H1 (cell line): Measurements from ENCODE around the gene DOHH. TPM values are rescaled to one million over a fixed set of nuclear protein-coding genes. Genes with fewer than 3 reads are reported as not detected.

Experiments
- CTCF ChIA-PET: fragments of 300-600 bp; sonication (Branson Sonifier 250); formaldehyde crosslinking; loops from one replicate; lab custom pipeline; 2021; ENCODE audit not compliant: partially characterized antibody; lab: Charles Lee
- POLR2A ChIA-PET: fragments of 300-600 bp; sonication (Branson Sonifier 250); formaldehyde crosslinking; loops from one replicate; lab custom pipeline; 2021; ENCODE audit warnings: inconsistent platforms; ENCODE audit not compliant: partially characterized antibody; lab: Charles Lee
- DNase-seq, 2 experiments: peaks; one replicate each; pipeline versions ENCODE4 v3.0.0 to v3.0.0-alpha.2; 2010 to 2022; ENCODE audit warnings: low spot score in 2 of 2, low read depth in 1 of 2, mixed read lengths in 1 of 2
- FAIRE-seq: peaks from 2 replicates; lab custom pipeline; 2011; peaks lifted over from hg19 to GRCh38; lab: Jason Lieb, UNC
- H2AFZ ChIP-seq: 2 replicates; pipeline ENCODE4 v1.8.1; 2012; ENCODE audit warnings: low read length, inconsistent platforms
- H2AK5ac ChIP-seq: 2 replicates; pipeline ENCODE4 v1.6.1; 2013; ENCODE audit warnings: low read depth, low read length
- H2BK120ac ChIP-seq: replicated peaks from 2 replicates; pipeline ENCODE3; 2013; ENCODE audit warnings: low read depth, low read length, inconsistent platforms
- H2BK12ac ChIP-seq: 2 replicates; pipeline ENCODE4 v1.6.1; 2013; ENCODE audit warnings: low read depth, low read length
- H2BK15ac ChIP-seq: 2 replicates; pipeline ENCODE4 v1.6.1; 2013; ENCODE audit warnings: low read length
- H2BK20ac ChIP-seq: 2 replicates; pipeline ENCODE4 v1.6.1; 2013; ENCODE audit warnings: low read length
- H2BK5ac ChIP-seq: 2 replicates; pipeline ENCODE4 v1.6.1; 2013; ENCODE audit warnings: low read depth, low read length
- H3K14ac ChIP-seq: 2 replicates; pipeline ENCODE4 v1.6.1; 2013; ENCODE audit warnings: inconsistent platforms; ENCODE audit not compliant: insufficient read length
- H3K18ac ChIP-seq: 2 replicates; pipeline ENCODE4 v1.6.1; 2013; ENCODE audit warnings: low read length; ENCODE audit errors: extremely low read depth
- H3K23ac ChIP-seq: 2 replicates; pipeline ENCODE4 v1.6.1; 2013; ENCODE audit warnings: inconsistent platforms; ENCODE audit not compliant: insufficient read length
- H3K23me2 ChIP-seq: 2 replicates; pipeline ENCODE4 v1.6.1; 2013; ENCODE audit warnings: low read depth, low read length
- H3K27ac ChIP-seq: 2 replicates; pipeline ENCODE4 v1.6.1; 2011; ENCODE audit warnings: low read depth, low read length, inconsistent platforms
- H3K27me3 ChIP-seq, 4 experiments: replicated peaks in 1 of 4; 1 replicate in 1 of 4; 2 replicates in 3 of 4; pipeline versions ENCODE4 v1.6.1 to v1.8.1; 2011 to 2013; ENCODE audit warnings: low read length in 3 of 4, mild to moderate bottlenecking in 3 of 4, inconsistent platforms in 2 of 4, mixed read lengths in 2 of 4, moderate library complexity in 1 of 4; ENCODE audit not compliant: control insufficient read depth in 3 of 4, insufficient read depth in 3 of 4; ENCODE audit errors: extremely low read depth in 1 of 4
- H3K36me3 ChIP-seq, 4 experiments: 2 replicates each; pipeline versions ENCODE4 v1.6.1 to v1.8.1; 2011 to 2013; ENCODE audit warnings: mild to moderate bottlenecking in 4 of 4, low read length in 3 of 4, moderate library complexity in 2 of 4, control low read depth in 1 of 4, inconsistent platforms in 1 of 4; ENCODE audit not compliant: insufficient read depth in 4 of 4, control insufficient read depth in 2 of 4
- H3K4ac ChIP-seq: replicated peaks from 2 replicates; pipeline ENCODE3; 2013; ENCODE audit warnings: low read length, low read depth, mixed read lengths, inconsistent platforms; ENCODE audit not compliant: insufficient read length
- H3K4me1 ChIP-seq, 4 experiments: replicated peaks in 1 of 4; 1 replicate in 1 of 4; 2 replicates in 3 of 4; pipeline versions ENCODE4 v1.6.1 to v1.8.1; 2011 to 2013; ENCODE audit warnings: low read length in 3 of 4, inconsistent platforms in 2 of 4, mixed read lengths in 1 of 4; ENCODE audit not compliant: insufficient read depth in 4 of 4, control insufficient read depth in 3 of 4
- H3K4me2 ChIP-seq, 2 experiments: 2 replicates each; pipeline versions ENCODE4 v1.6.1 to v1.8.1; 2011 to 2013; ENCODE audit warnings: low read depth in 2 of 2, low read length in 2 of 2, control low read depth in 1 of 2, inconsistent platforms in 1 of 2, mild to moderate bottlenecking in 1 of 2; ENCODE audit not compliant: insufficient read depth in 1 of 2
- H3K4me3 ChIP-seq, 4 experiments: fragments of 200-600, 300-600 bp in 1 of 4; sonication (generic), shearing (Covaris generic), sonication (Bioruptor Twin) in 1 of 4; 2 replicates each; pipeline versions ENCODE4 v1.5.1 to v1.8.1; 2011 to 2016; ENCODE audit warnings: low read length in 4 of 4, low read depth in 3 of 4, control low read depth in 2 of 4, inconsistent platforms in 2 of 4, mild to moderate bottlenecking in 2 of 4, mixed read lengths in 1 of 4, moderate library complexity in 1 of 4; ENCODE audit not compliant: insufficient read depth in 2 of 4; ENCODE audit errors: extremely low read depth in 1 of 4
- H3K56ac ChIP-seq: replicated peaks from 2 replicates; pipeline ENCODE3; 2013; ENCODE audit warnings: low read depth, mild to moderate bottlenecking, mixed read lengths, low read length, inconsistent platforms; ENCODE audit not compliant: insufficient read length
- H3K79me1 ChIP-seq: 2 replicates; pipeline ENCODE4 v1.6.1; 2013; ENCODE audit warnings: low read depth, low read length, control low read depth
- H3K79me2 ChIP-seq, 2 experiments: 2 replicates each; pipeline versions ENCODE4 v1.6.1 to v1.8.1; 2012 to 2013; ENCODE audit warnings: low read length in 2 of 2, mild to moderate bottlenecking in 2 of 2, inconsistent platforms in 1 of 2; ENCODE audit not compliant: insufficient read depth in 2 of 2, control insufficient read depth in 1 of 2
- H3K9ac ChIP-seq, 4 experiments: replicated peaks in 1 of 4; 1 replicate in 1 of 4; 2 replicates in 3 of 4; pipeline versions ENCODE4 v1.6.1 to v1.8.1; 2011 to 2013; ENCODE audit warnings: low read depth in 3 of 4, low read length in 3 of 4, control low read depth in 2 of 4, mild to moderate bottlenecking in 2 of 4, moderate library complexity in 2 of 4, inconsistent platforms in 1 of 4; ENCODE audit errors: extremely low read depth in 1 of 4
- H3K9me3 ChIP-seq, 2 experiments: 2 replicates each; pipeline versions ENCODE4 v1.6.1 to v1.8.1; 2012 to 2013; ENCODE audit warnings: mild to moderate bottlenecking in 2 of 2, moderate library complexity in 2 of 2, control low read depth in 1 of 2, inconsistent platforms in 1 of 2, low read depth in 1 of 2, low read length in 1 of 2, mixed read lengths in 1 of 2; ENCODE audit not compliant: insufficient read depth in 2 of 2
- H4K20me1 ChIP-seq, 2 experiments: replicated peaks in 1 of 2; 2 replicates each; pipeline versions ENCODE3 to v1.8.1; 2011 to 2013; ENCODE audit warnings: inconsistent platforms in 2 of 2, low read length in 2 of 2, mild to moderate bottlenecking in 1 of 2; ENCODE audit not compliant: insufficient read depth in 2 of 2, control insufficient read depth in 1 of 2
- H4K5ac ChIP-seq: 2 replicates; pipeline ENCODE4 v1.6.1; 2013; ENCODE audit warnings: low read length, low read depth, mixed read lengths, inconsistent platforms; ENCODE audit not compliant: insufficient read length
- H4K8ac ChIP-seq: 2 replicates; pipeline ENCODE4 v1.8.0; 2013; ENCODE audit warnings: mild to moderate bottlenecking, moderate library complexity, low read length, inconsistent platforms; ENCODE audit not compliant: insufficient read depth; ENCODE audit errors: extremely low read depth
- H4K91ac ChIP-seq: replicated peaks from 2 replicates; pipeline ENCODE3; 2013; ENCODE audit warnings: low read length, mixed read lengths, inconsistent platforms; ENCODE audit not compliant: insufficient read length
- BRCA1 ChIP-seq: IDR thresholded peaks from 2 replicates; pipeline ENCODE4 v1.6.1; 2012; ENCODE audit warnings: low read depth, low read length, improper control_type of control experiment
- CHD1 ChIP-seq: IDR thresholded peaks from 2 replicates; pipeline ENCODE4 v1.6.1; 2012; ENCODE audit warnings: low read depth, low read length, improper control_type of control experiment
- CREB1 ChIP-seq: IDR thresholded peaks from 2 replicates; pipeline ENCODE4 v1.6.1; 2012; ENCODE audit warnings: inconsistent platforms
- GABPA ChIP-seq: IDR thresholded peaks from 2 replicates; pipeline ENCODE4 v1.6.1; 2011; ENCODE audit warnings: mild to moderate bottlenecking, low read length, moderate library complexity, borderline replicate concordance; ENCODE audit not compliant: insufficient read depth
- HDAC2 ChIP-seq, 2 experiments: fragments of 300-600 bp in 1 of 2; sonication (generic) in 1 of 2; IDR thresholded peaks; 2 replicates each; pipeline ENCODE4 v1.6.1; 2011 to 2012; ENCODE audit warnings: low read depth in 2 of 2, low read length in 2 of 2, mild to moderate bottlenecking in 2 of 2, moderate library complexity in 2 of 2, borderline replicate concordance in 1 of 2, inconsistent platforms in 1 of 2
- MAFK ChIP-seq: IDR thresholded peaks from 2 replicates; pipeline ENCODE4 v1.6.1; 2012; ENCODE audit warnings: low read depth, mild to moderate bottlenecking, improper control_type of control experiment, low read length
- PHF8 ChIP-seq: fragments of 200-600 bp; sonication (generic); conservative IDR thresholded peaks from 2 replicates; pipeline ENCODE4 v1.7.1; 2012; ENCODE audit warnings: low read depth, mild to moderate bottlenecking, inconsistent platforms, low read length, moderate library complexity
- RBBP5 ChIP-seq: IDR thresholded peaks from 2 replicates; pipeline ENCODE4 v1.7.1; 2012; ENCODE audit warnings: low read depth, mild to moderate bottlenecking, inconsistent platforms, low read length, moderate library complexity, borderline replicate concordance
- SAP30 ChIP-seq: fragments of 300-600 bp; sonication (generic); IDR thresholded peaks from 2 replicates; pipeline ENCODE4 v1.7.1; 2012; ENCODE audit warnings: low read length, moderate library complexity, mild to moderate bottlenecking, inconsistent platforms; ENCODE audit not compliant: insufficient read depth, insufficient replicate concordance
- SRF ChIP-seq: IDR thresholded peaks from 2 replicates; pipeline ENCODE4 v1.6.1; 2011; ENCODE audit warnings: mild to moderate bottlenecking, low read depth, low read length, moderate library complexity
- WGBS, 2 experiments: shearing (Covaris generic) in 1 of 2; methylation state at CpG; one replicate each; pipeline versions ENCODE4 v1.1.6 to v1.1.7; 2013 to 2015; ENCODE audit warnings: low lambda C conversion rate in 2 of 2, mixed read lengths in 2 of 2, inconsistent platforms in 1 of 2, low coverage in 1 of 2, missing lambda C conversion rate in 1 of 2; ENCODE audit not compliant: insufficient replicate concordance in 2 of 2, insufficient coverage in 1 of 2, insufficient read length in 1 of 2; ENCODE audit errors: extremely low coverage in 1 of 2, missing lambda C conversion rate in 1 of 2; 5-methylcytosine and 5-hydroxymethylcytosine counted together
- polyA plus RNA-seq, 7 experiments: library from polyadenylated mRNA; depleted of rRNA in 3 of 7; stranded (reverse) in 5 of 7; unstranded in 2 of 7; fragments of >200 nt in 5 of 7; fragments of 200-250 nt in 2 of 7; gene quantifications; 1 replicate in 5 of 7; 2 replicates in 1 of 7; 4 replicates in 1 of 7; pipeline versions ENCODE4 v1.2.1 to v1.2.3, GENCODE V29; 2011 to 2013; ENCODE audit warnings: missing spikeins in 2 of 7, mixed read lengths in 2 of 7
- total RNA-seq: library from RNA; stranded (reverse); fragmentation: NEBNext Ultra II Directional; extraction: Animal tissue kit (Norgen Biotek cat#: 25700); gene quantifications from 2 replicates; pipeline ENCODE4 v1.2.1, GENCODE V29; 2021
- TF ChIP-seq, protein P1 (sequence below): IDR thresholded peaks from 2 replicates; pipeline ENCODE4 v1.6.1; 2011; ENCODE audit warnings: low read length, improper control_type of control experiment

Gene DOHH
- total and polyA plus RNA-seq, 2 of the 8 experiments (the other 6 are each of a cell fraction or from before 2014, with no cell fraction given): 7.3 to 17.7 TPM

DNA sequence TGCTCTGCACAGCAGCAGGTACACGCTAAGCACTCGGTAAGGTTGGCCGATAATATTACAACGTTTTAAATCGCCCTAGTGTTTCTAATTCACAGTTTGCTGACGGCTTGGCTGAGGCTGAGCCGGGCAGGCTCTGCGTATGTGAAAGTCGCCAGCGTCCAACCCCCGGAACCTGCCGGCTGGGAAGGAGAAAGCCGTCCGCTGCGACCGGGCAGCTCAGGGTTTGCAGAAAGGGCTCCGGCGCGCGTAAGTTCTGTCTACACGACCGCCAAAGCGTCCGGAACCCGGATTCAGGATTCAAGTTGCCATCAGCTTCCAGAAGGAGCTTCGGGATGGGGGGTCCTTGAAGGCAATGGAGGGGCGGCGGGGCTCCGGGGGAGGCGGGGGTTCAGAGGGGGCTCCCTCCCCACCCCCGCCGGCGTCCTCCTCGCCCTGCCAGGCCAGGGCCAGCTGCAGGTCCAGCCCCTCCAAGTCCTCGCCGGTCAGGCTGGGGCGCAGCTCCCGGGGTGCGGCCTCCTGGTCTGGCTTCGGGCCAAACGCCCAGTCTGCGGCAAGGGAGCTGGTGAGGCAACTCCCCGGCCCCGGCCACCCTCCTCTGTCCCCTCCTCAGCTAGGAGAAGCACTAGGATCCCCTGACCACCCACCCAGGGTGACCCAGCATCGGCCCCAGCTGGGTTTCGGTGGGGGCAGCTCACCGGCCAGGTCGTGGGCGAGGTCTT, 17.8 kb downstream of the DOHH start:
- H3K14ac ChIP-seq: no peak overlapping the region
- 92% methylated on average over 28 of the region's 49 CpGs; no CpG with 5 or more reads in 1 of the 2 experiments for WGBS, 2 experiments
- H2BK12ac ChIP-seq: no peak overlapping the region
- peaks cover 0 to 7% (median 5%) of the 10 kb centered on the region in 4 experiments; a peak in 6 of 7 replicates for H3K4me1 ChIP-seq
- DNase-seq: no peak
- H2BK15ac ChIP-seq: no peak overlapping the region
- ChIA-PET POLR2A (interaction anchor here (1.0 to 2.2 kb wide), 5 partner anchors 9 to 50 kb away, joined by 3 to 10 read pairs (median 5); no protein-coding TSS in a partner anchor), CTCF (interaction anchor here (0.8 to 8.4 kb wide), 8 partner anchors 11 to 177 kb away, joined by 3 to 97 read pairs (median 5); partner anchors contain the start of gene DOHH)
- no peak overlapping the region for H2BK20ac ChIP-seq
- FAIRE-seq: no peak
- no peak overlapping the region for H4K5ac ChIP-seq
- H3K27me3 ChIP-seq: 0 out of 7 replicates have a peak, but pooled peaks cover 0 to 4% (median 0%) of the 10 kb centered on the region in 4 experiments
- no peak overlapping the region for H3K56ac ChIP-seq
- H2BK120ac ChIP-seq: no peak overlapping the region
- no peak overlapping the region for H3K4me3 ChIP-seq
- H4K8ac ChIP-seq: no peak overlapping the region
- H3K23ac ChIP-seq: no peak overlapping the region
- H2AK5ac ChIP-seq: no peak overlapping the region
- no peak overlapping the region for H3K9ac ChIP-seq
- no peaks in the 10 kb centered on the region for H3K36me3 ChIP-seq
- H4K91ac ChIP-seq: no peak overlapping the region
- H3K23me2 ChIP-seq: peaks cover 4% of the 10 kb centered on the region; the same call in 1 of the 2 replicates
- no peaks in the 10 kb centered on the region for H3K79me1 ChIP-seq
- H3K4me2 ChIP-seq: no peak overlapping the region
- no peaks in the 10 kb centered on the region for H4K20me1 ChIP-seq
- H3K18ac ChIP-seq: no peak overlapping the region
- H3K4ac ChIP-seq: no peak overlapping the region
- no peak overlapping the region for H3K27ac ChIP-seq
- no peaks in the 10 kb centered on the region for H3K79me2 ChIP-seq
- no peaks in the 10 kb centered on the region for H3K9me3 ChIP-seq
- no peak overlapping the region for H2AFZ ChIP-seq
- no peak overlapping the region for H2BK5ac ChIP-seq
- TF ChIP-seq CHD1: no peak
- TF ChIP-seq CREB1: no peak
- no peak for TF ChIP-seq PHF8
- TF ChIP-seq SAP30: no peak
- no peak for TF ChIP-seq GABPA
- TF ChIP-seq MAFK: no peak
- TF ChIP-seq BRCA1: no peak
- no peak for TF ChIP-seq HDAC2 (IDR thresholded peaks at IDR 0.05; ENCODE audit: borderline replicate concordance in 1 of 2, low read depth in 2 of 2, low read length in 2 of 2)
- TF ChIP-seq SRF: no peak
- TF ChIP-seq, protein P1, sequence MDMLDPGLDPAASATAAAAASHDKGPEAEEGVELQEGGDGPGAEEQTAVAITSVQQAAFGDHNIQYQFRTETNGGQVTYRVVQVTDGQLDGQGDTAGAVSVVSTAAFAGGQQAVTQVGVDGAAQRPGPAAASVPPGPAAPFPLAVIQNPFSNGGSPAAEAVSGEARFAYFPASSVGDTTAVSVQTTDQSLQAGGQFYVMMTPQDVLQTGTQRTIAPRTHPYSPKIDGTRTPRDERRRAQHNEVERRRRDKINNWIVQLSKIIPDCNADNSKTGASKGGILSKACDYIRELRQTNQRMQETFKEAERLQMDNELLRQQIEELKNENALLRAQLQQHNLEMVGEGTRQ: no peak
- no peak for TF ChIP-seq RBBP5
